ENCODE data around the gene SGPP1. TPM values are rescaled to one million over a fixed set of nuclear protein-coding genes. Genes with fewer than 3 reads are reported as not detected.
A peak's percentile ranks its signal among the peaks of the same experiment; 100 is the strongest.
"Not testable (repeated sequence)": the region's sequence is repeated elsewhere in the genome, so short reads cannot be mapped to it uniquely, and the experiment has no call there.

SGPP1 gene
- total and polyA plus RNA-seq, 5 experiments from 2014 or later = 9.2 to 16.6 (median 14.5) TPM

- ATAC-seq = no peak
- POLR2A ChIA-PET = interaction anchor here (0.7 kb wide), 1 partner anchor 327 kb away, joined by 3 read pairs; no protein-coding TSS in a partner anchor
- Mint-ChIP-seq H3K36me3 (peaks cover 7 to 38% (median 27%) of the 10 kb centered on the region in 3 donors), H3K27me3 (no peaks in the 10 kb centered on the region), H3K27ac (peak overlapping the region in 2 of 10 donors; percentile 5 to 48), H3K4me1 (peaks cover 14 to 37% (median 34%) of the 10 kb centered on the region in 4 donors), H3K9me3 (peaks cover 0 to 28% (median 11%) of the 10 kb centered on the region in 9 donors), H3K4me3 (no peak overlapping the region)
- DNase-seq = no peak
Measured at GRCh38 chr14:63715360-63715759, 12.5 kb downstream of the SGPP1 start.

GRCh38 chr14:63713764-63714163, 14.1 kb downstream of the SGPP1 start:
- no peak overlapping the region for H3K4me3 Mint-ChIP-seq
- POLR2A ChIA-PET = no interaction called here
- DNase-seq = no peak
- peaks cover 7 to 32% (median 25%) of the 10 kb centered on the region in 3 donors for H3K36me3 Mint-ChIP-seq
- H3K4me1 Mint-ChIP-seq = peaks cover 13 to 48% (median 41%) of the 10 kb centered on the region in 4 donors
- ATAC-seq = no peak
- H3K9me3 Mint-ChIP-seq = peaks cover 0 to 26% (median 11%) of the 10 kb centered on the region in 9 donors
- H3K27me3 Mint-ChIP-seq = no peaks in the 10 kb centered on the region
- peak overlapping the region in 4 of 10 donors; percentile 10 to 78 (median 34) for H3K27ac Mint-ChIP-seq

GRCh38 chr14:63713058-63713457, 14.8 kb downstream of the SGPP1 start:
- POLR2A ChIA-PET = interaction anchor here (0.6 kb wide), 2 partner anchors 86 to 126 kb away, joined by 3 to 5 read pairs; no protein-coding TSS in a partner anchor
- peaks cover 0 to 21% (median 8%) of the 10 kb centered on the region in 9 donors for H3K9me3 Mint-ChIP-seq

GRCh38 chr14:63712123-63712522, 15.7 kb downstream of the SGPP1 start:
- Mint-ChIP-seq H3K27ac (peak overlapping the region in 9 of 10 donors; percentile 15 to 93 (median 64)), H3K27me3 (no peaks in the 10 kb centered on the region), H3K4me1 (peaks cover 14 to 56% (median 43%) of the 10 kb centered on the region in 4 donors), H3K9me3 (peaks cover 0 to 12% (median 7%) of the 10 kb centered on the region in 9 donors), H3K36me3 (peaks cover 7 to 32% (median 13%) of the 10 kb centered on the region in 3 donors), H3K4me3 (peak overlapping the region in 9 of 10 donors; percentile 0 to 80 (median 41))
- DNase-seq (no peak), ATAC-seq (no peak)
- POLR2A ChIA-PET = interaction anchor here (0.7 kb wide), 1 partner anchor 751 kb away, joined by 7 read pairs; no protein-coding TSS in a partner anchor

More at GRCh38 chr14:63713058-63713457, 14.8 kb downstream of the SGPP1 start:
- Mint-ChIP-seq H3K4me1 (peaks cover 13 to 48% (median 41%) of the 10 kb centered on the region in 4 donors), H3K27me3 (no peaks in the 10 kb centered on the region), H3K36me3 (peaks cover 7 to 35% (median 20%) of the 10 kb centered on the region in 3 donors), H3K27ac (peak overlapping the region in 6 of 10 donors; percentile 0 to 80 (median 20)), H3K4me3 (peak overlapping the region in 9 of 10 donors; percentile 0 to 75 (median 24))
- no peak for ATAC-seq
- no peak for DNase-seq

GRCh38 chr14:63710497-63710896, 17.4 kb downstream of the SGPP1 start:
- H3K9me3 Mint-ChIP-seq = peaks cover 0 to 1% (median 0%) of the 10 kb centered on the region in 9 donors
- POLR2A ChIA-PET = interaction anchor here (0.6 to 1.0 kb wide), 3 partner anchors 15 to 758 kb away, joined by 3 read pairs; partner anchors contain the start of gene WDR89
- ATAC-seq (peak in 1 of 2 donors; percentile 22), DNase-seq (no peak)
- H3K27ac Mint-ChIP-seq = peak overlapping the region in 7 of 10 donors; percentile 17 to 80 (median 49)
- H3K27me3 Mint-ChIP-seq = no peaks in the 10 kb centered on the region
- H3K36me3 Mint-ChIP-seq = peaks cover 1 to 26% (median 4%) of the 10 kb centered on the region in 3 donors
- peak overlapping the region in 7 of 10 donors; percentile 20 to 62 (median 46) for H3K4me3 Mint-ChIP-seq
- peaks cover 15 to 59% (median 49%) of the 10 kb centered on the region in 4 donors for H3K4me1 Mint-ChIP-seq

- no peak for ATAC-seq
- Mint-ChIP-seq H3K27ac (peak overlapping the region in 1 of 10 donors; percentile 9), H3K9me3 (no peaks in the 10 kb centered on the region), H3K36me3 (peaks cover 0 to 21% (median 5%) of the 10 kb centered on the region in 3 donors), H3K4me1 (peaks cover 15 to 64% (median 52%) of the 10 kb centered on the region in 4 donors), H3K27me3 (no peaks in the 10 kb centered on the region), H3K4me3 (no peak overlapping the region)
- POLR2A ChIA-PET = interaction anchor here (1.5 kb wide), 1 partner anchor 59 kb away, joined by 3 read pairs; no protein-coding TSS in a partner anchor
- DNase-seq = no peak
Measured at GRCh38 chr14:63709589-63709988, 18.3 kb downstream of the SGPP1 start.

- no peak for DNase-seq
- POLR2A ChIA-PET = interaction anchor here (0.7 kb wide), 1 partner anchor 524 kb away, joined by 3 read pairs; no protein-coding TSS in a partner anchor
- Mint-ChIP-seq H3K36me3 (peaks cover 0 to 12% (median 6%) of the 10 kb centered on the region in 3 donors), H3K27me3 (no peaks in the 10 kb centered on the region), H3K9me3 (no peaks in the 10 kb centered on the region), H3K27ac (no peak overlapping the region), H3K4me1 (peaks cover 10 to 61% (median 39%) of the 10 kb centered on the region in 4 donors), H3K4me3 (no peak overlapping the region)
- ATAC-seq = no peak
Measured at GRCh38 chr14:63707216-63707615, 20.6 kb downstream of the SGPP1 start.

GRCh38 chr14:63705561-63706070, 22.2 kb downstream of the SGPP1 start:
- ATAC-seq (no peak), DNase-seq (no peak)
- Mint-ChIP-seq H3K9me3 (no peaks in the 10 kb centered on the region), H3K4me3 (peak overlapping the region in 1 of 10 donors; percentile 65), H3K36me3 (peaks cover 0 to 14% (median 8%) of the 10 kb centered on the region in 3 donors), H3K27ac (peak overlapping the region in 5 of 10 donors; percentile 5 to 67 (median 58)), H3K27me3 (no peaks in the 10 kb centered on the region), H3K4me1 (peaks cover 17 to 67% (median 44%) of the 10 kb centered on the region in 4 donors)
- POLR2A ChIA-PET = no interaction called here

GRCh38 chr14:63702530-63702929, 25.3 kb downstream of the SGPP1 start:
- POLR2A ChIA-PET = interaction anchor here (1.3 kb wide), 1 partner anchor 52 kb away, joined by 9 read pairs; no protein-coding TSS in a partner anchor
- not testable (repeated sequence) for ATAC-seq, DNase-seq, H3K27me3 Mint-ChIP-seq, H3K4me3 Mint-ChIP-seq, H3K9me3 Mint-ChIP-seq
- peaks cover 26 to 66% (median 55%) of the 10 kb centered on the region in 4 donors for H3K4me1 Mint-ChIP-seq
- H3K27ac Mint-ChIP-seq = peak overlapping the region in 1 of 10 donors; percentile 53
- peaks cover 0 to 14% (median 8%) of the 10 kb centered on the region in 3 donors for H3K36me3 Mint-ChIP-seq

- peaks cover 29 to 71% (median 60%) of the 10 kb centered on the region in 4 donors for H3K4me1 Mint-ChIP-seq
- POLR2A ChIA-PET = interaction anchor here (1.3 kb wide), 1 partner anchor 51 kb away, joined by 9 read pairs; no protein-coding TSS in a partner anchor
Measured at GRCh38 chr14:63701606-63702299, 26.1 kb downstream of the SGPP1 start.

GRCh38 chr14:63692310-63693020, 35.4 kb downstream of the SGPP1 start:
- no peak overlapping the region for H3K27ac Mint-ChIP-seq
- no peak for ATAC-seq
- no peak overlapping the region for H3K4me3 Mint-ChIP-seq
- peaks cover 3 to 20% (median 15%) of the 10 kb centered on the region in 4 donors for H3K4me1 Mint-ChIP-seq
- POLR2A ChIA-PET = interaction anchor here (0.6 to 0.8 kb wide), 2 partner anchors 10 to 26 kb away, joined by 3 to 4 read pairs; no protein-coding TSS in a partner anchor
- no peaks in the 10 kb centered on the region for H3K27me3 Mint-ChIP-seq
- peaks cover 0 to 43% (median 23%) of the 10 kb centered on the region in 3 donors for H3K36me3 Mint-ChIP-seq
- H3K9me3 Mint-ChIP-seq = no peaks in the 10 kb centered on the region
- no peak for DNase-seq

More at GRCh38 chr14:63701606-63702299, 26.1 kb downstream of the SGPP1 start:
- DNase-seq (no peak), ATAC-seq (no peak)
- Mint-ChIP-seq H3K27me3 (no peaks in the 10 kb centered on the region), H3K4me3 (peak overlapping the region in 2 of 10 donors; percentile 4), H3K9me3 (no peaks in the 10 kb centered on the region), H3K36me3 (peaks cover 0 to 18% (median 12%) of the 10 kb centered on the region in 3 donors), H3K27ac (peak overlapping the region in 9 of 10 donors; percentile 9 to 84 (median 54))

GRCh38 chr14:63689132-63689531, 38.7 kb downstream of the SGPP1 start:
- Mint-ChIP-seq H3K27ac (no peak overlapping the region), H3K36me3 (peaks cover 0 to 36% (median 21%) of the 10 kb centered on the region in 3 donors), H3K4me3 (no peak overlapping the region), H3K27me3 (no peaks in the 10 kb centered on the region), H3K4me1 (peaks cover 0 to 9% (median 3%) of the 10 kb centered on the region in 4 donors), H3K9me3 (no peaks in the 10 kb centered on the region)
- POLR2A ChIA-PET = no interaction called here
- DNase-seq (no peak), ATAC-seq (no peak)

Measured in naive thymus-derived CD8-positive, alpha-beta T cell (primary cell).